HG02884 (cell line): ENCODE data around the gene SYK.

Experiments used
- ATAC-seq: cut with Tn5 transposase; IDR thresholded peaks from one replicate; pipeline ENCODE4 v1.9.1; 2021; ENCODE audit warnings: mild to moderate bottlenecking, moderate library complexity; ENCODE audit not compliant: unreplicated experiment

Gene SYK

GRCh38 chr9:90933468-90933867 lies 131.8 kb downstream of the SYK start:
- no peak for ATAC-seq

- ATAC-seq: no peak
Observed at GRCh38 chr9:90939351-90939750, 137.7 kb downstream of the SYK start.

GRCh38 chr9:90940280-90940679 lies 138.7 kb downstream of the SYK start:
- ATAC-seq: no peak

- no peak for ATAC-seq
Observed at GRCh38 chr9:90941661-90942060, 140.0 kb downstream of the SYK start.

- no peak for ATAC-seq
Observed at GRCh38 chr9:90942555-90942954, 140.9 kb downstream of the SYK start.

- ATAC-seq: no peak
Observed at GRCh38 chr9:90943341-90943740, 141.7 kb downstream of the SYK start.

GRCh38 chr9:90945336-90945735 lies 143.7 kb downstream of the SYK start:
- no peak for ATAC-seq

GRCh38 chr9:90946982-90947381 lies 145.4 kb downstream of the SYK start:
- no peak for ATAC-seq
